HG03432 (cell line): ENCODE data around the gene HBA1.
"Not testable (repeated sequence)": the region's sequence is repeated elsewhere in the genome, so short reads cannot be mapped to it uniquely, and the experiment has no call there.

Experiments
- ATAC-seq: cut with Tn5 transposase; IDR thresholded peaks from one replicate; pipeline ENCODE4 v1.9.1; 2021; ENCODE audit warnings: mild to moderate bottlenecking, moderate library complexity; ENCODE audit not compliant: unreplicated experiment

HBA1 gene

GRCh38 chr16:176477-177382 is at the start of gene HBA1:
Gene HBA1, plus strand, starts transcription at chr16:176680. Its CDS starts 37 bp downstream, at chr16:176717.
- ATAC-seq, result not testable (repeated sequence)

- ATAC-seq, result no peak
Observed at GRCh38 chr16:129075-129474, 47.4 kb upstream of the HBA1 start.

- ATAC-seq, result no peak
Observed at GRCh38 chr16:130533-131173, 45.8 kb upstream of the HBA1 start.

- ATAC-seq, result no peak
Observed at GRCh38 chr16:132120-132519, 44.4 kb upstream of the HBA1 start.

GRCh38 chr16:133716-134115 is 42.8 kb upstream of the HBA1 start:
- ATAC-seq, result no peak

- ATAC-seq, result no peak
Observed at GRCh38 chr16:138049-138417, 38.4 kb upstream of the HBA1 start.

GRCh38 chr16:140175-140857 is 36.2 kb upstream of the HBA1 start:
- ATAC-seq, result no peak

GRCh38 chr16:142405-142967 is 34.0 kb upstream of the HBA1 start:
- ATAC-seq, result no peak

- no peak for ATAC-seq
Observed at GRCh38 chr16:143047-143446, 33.4 kb upstream of the HBA1 start.

GRCh38 chr16:143456-143855 is 33.0 kb upstream of the HBA1 start:
- no peak for ATAC-seq

GRCh38 chr16:144797-145252 is 31.7 kb upstream of the HBA1 start:
- ATAC-seq, result no peak

- ATAC-seq, result no peak
Observed at GRCh38 chr16:146646-147045, 29.8 kb upstream of the HBA1 start.

GRCh38 chr16:149024-149660 is 27.3 kb upstream of the HBA1 start:
- ATAC-seq, result no peak

- ATAC-seq, result no peak
Observed at GRCh38 chr16:152141-153128, 24.0 kb upstream of the HBA1 start, which contains the start of gene HBZ. Gene HBZ, plus strand, starts transcription at chr16:152644. Its CDS starts 266 bp downstream, at chr16:152910.

GRCh38 chr16:153129-153521 is 23.4 kb upstream of the HBA1 start:
- ATAC-seq, result not testable (repeated sequence)

GRCh38 chr16:153550-154216 is 22.8 kb upstream of the HBA1 start:
- ATAC-seq, result not testable (repeated sequence)

- ATAC-seq, result no peak
Observed at GRCh38 chr16:154217-155030, 22.1 kb upstream of the HBA1 start.

- no peak for ATAC-seq
Observed at GRCh38 chr16:155031-155398, 21.5 kb upstream of the HBA1 start.
